ENCODE measurements around the gene FBXO36. TPM values are rescaled to one million over a fixed set of nuclear protein-coding genes. Genes with fewer than 3 reads are reported as not detected.

The FBXO36 gene
- total and polyA plus RNA-seq, 2 of the 13 experiments (the other 11 are each of a cell fraction or from before 2014, with no cell fraction given) = 2.8 TPM

DNA sequence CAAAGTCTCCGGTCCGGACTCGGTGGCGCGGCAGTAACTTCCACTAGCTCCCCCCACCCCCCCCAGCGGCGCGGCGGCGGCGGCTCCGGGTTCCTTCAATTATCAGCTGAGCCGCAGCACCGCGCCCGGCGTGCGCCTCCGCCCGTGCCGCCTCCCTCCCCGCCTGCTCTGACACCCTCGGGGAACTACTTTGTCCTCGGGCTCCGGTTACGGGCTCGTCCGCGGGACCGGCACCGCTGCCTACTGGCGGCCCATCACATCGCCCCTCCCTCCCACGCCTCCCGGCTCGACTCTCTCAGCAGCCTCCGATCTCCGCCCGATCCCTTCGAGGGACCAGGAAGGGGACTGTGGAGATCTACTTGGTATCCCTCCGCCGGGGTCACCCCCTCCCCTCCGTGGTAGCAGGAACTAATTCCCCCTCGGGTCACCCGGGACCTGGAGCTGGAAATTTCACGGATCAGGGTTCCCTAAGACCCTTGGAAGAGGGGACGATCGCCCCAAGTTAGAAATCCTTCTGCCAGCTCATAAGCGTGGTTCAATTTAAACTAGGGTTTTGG lies 333 bp upstream of the FBXO36 start, which contains the start of gene TRIP12 (continued):
- TF ChIP-seq, protein P1, sequence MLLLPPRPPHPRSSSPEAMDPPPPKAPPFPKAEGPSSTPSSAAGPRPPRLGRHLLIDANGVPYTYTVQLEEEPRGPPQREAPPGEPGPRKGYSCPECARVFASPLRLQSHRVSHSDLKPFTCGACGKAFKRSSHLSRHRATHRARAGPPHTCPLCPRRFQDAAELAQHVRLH (CRISPR knock-in tag; IDR thresholded peaks at IDR 0.05; ENCODE audit: borderline replicate concordance, low read depth) = peak; percentile 70; the same call in 1 of the 2 replicates
- TF ChIP-seq, protein P2, sequence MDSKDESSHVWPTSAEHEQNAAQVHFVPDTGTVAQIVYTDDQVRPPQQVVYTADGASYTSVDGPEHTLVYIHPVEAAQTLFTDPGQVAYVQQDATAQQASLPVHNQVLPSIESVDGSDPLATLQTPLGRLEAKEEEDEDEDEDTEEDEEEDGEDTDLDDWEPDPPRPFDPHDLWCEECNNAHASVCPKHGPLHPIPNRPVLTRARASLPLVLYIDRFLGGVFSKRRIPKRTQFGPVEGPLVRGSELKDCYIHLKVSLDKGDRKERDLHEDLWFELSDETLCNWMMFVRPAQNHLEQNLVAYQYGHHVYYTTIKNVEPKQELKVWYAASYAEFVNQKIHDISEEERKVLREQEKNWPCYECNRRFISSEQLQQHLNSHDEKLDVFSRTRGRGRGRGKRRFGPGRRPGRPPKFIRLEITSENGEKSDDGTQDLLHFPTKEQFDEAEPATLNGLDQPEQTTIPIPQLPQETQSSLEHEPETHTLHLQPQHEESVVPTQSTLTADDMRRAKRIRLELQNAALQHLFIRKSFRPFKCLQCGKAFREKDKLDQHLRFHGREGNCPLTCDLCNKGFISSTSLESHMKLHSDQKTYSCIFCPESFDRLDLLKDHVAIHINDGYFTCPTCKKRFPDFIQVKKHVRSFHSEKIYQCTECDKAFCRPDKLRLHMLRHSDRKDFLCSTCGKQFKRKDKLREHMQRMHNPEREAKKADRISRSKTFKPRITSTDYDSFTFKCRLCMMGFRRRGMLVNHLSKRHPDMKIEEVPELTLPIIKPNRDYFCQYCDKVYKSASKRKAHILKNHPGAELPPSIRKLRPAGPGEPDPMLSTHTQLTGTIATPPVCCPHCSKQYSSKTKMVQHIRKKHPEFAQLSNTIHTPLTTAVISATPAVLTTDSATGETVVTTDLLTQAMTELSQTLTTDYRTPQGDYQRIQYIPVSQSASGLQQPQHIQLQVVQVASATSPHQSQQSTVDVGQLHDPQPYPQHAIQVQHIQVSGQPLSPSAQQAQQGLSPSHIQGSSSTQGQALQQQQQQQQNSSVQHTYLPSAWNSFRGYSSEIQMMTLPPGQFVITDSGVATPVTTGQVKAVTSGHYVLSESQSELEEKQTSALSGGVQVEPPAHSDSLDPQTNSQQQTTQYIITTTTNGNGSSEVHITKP (CRISPR knock-in tag; IDR thresholded peaks at IDR 0.05; ENCODE audit: low read depth) = no peak
- TF ChIP-seq CREM (IDR thresholded peaks at IDR 0.05) (peak; percentile 61; the same call in 1 of the 2 replicates), CREM (CRISPR knock-in tag; IDR thresholded peaks at IDR 0.05) (peak; percentile 48; the same call in 1 of the 2 replicates), ZNF225 (CRISPR knock-in tag; IDR thresholded peaks at IDR 0.05) (no peak; the same call in 1 of the 2 replicates), ZNF260 (CRISPR knock-in tag; IDR thresholded peaks at IDR 0.05; ENCODE audit: borderline replicate concordance, low read depth) (no peak), SP140L (CRISPR knock-in tag; IDR thresholded peaks at IDR 0.05; ENCODE audit: borderline replicate concordance) (0 out of 2 replicates have a peak, but pooled peaks have one; percentile 16), JARID2 (CRISPR knock-in tag; IDR thresholded peaks at IDR 0.05; ENCODE audit: insufficient replicate concordance) (peak; percentile 80), CBX1 (IDR thresholded peaks at IDR 0.05; ENCODE audit: low read depth) (peak; percentile 84), KAT2B (IDR thresholded peaks at IDR 0.05; ENCODE audit: borderline replicate concordance, low read depth, low read length) (0 out of 2 replicates have a peak, but pooled peaks have one; percentile 4), ZNF589 (CRISPR knock-in tag; conservative IDR thresholded peaks at IDR 0.05) (peak; percentile 77)
- TF ChIP-seq, protein P3, sequence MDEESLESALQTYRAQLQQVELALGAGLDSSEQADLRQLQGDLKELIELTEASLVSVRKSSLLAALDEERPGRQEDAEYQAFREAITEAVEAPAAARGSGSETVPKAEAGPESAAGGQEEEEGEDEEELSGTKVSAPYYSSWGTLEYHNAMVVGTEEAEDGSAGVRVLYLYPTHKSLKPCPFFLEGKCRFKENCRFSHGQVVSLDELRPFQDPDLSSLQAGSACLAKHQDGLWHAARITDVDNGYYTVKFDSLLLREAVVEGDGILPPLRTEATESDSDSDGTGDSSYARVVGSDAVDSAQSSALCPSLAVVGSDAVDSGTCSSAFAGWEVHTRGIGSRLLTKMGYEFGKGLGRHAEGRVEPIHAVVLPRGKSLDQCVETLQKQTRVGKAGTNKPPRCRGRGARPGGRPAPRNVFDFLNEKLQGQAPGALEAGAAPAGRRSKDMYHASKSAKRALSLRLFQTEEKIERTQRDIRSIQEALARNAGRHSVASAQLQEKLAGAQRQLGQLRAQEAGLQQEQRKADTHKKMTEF (CRISPR knock-in tag; IDR thresholded peaks at IDR 0.05) = peak; percentile 91
- TF ChIP-seq, protein P4, sequence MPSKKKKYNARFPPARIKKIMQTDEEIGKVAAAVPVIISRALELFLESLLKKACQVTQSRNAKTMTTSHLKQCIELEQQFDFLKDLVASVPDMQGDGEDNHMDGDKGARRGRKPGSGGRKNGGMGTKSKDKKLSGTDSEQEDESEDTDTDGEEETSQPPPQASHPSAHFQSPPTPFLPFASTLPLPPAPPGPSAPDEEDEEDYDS (CRISPR knock-in tag; IDR thresholded peaks at IDR 0.05) = peak; percentile 50
- TF ChIP-seq, protein P5, sequence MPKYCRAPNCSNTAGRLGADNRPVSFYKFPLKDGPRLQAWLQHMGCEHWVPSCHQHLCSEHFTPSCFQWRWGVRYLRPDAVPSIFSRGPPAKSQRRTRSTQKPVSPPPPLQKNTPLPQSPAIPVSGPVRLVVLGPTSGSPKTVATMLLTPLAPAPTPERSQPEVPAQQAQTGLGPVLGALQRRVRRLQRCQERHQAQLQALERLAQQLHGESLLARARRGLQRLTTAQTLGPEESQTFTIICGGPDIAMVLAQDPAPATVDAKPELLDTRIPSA (CRISPR knock-in tag; IDR thresholded peaks at IDR 0.05; ENCODE audit: borderline replicate concordance) = peak; percentile 69; the same call in 1 of the 2 replicates
- TF ChIP-seq, protein P6, sequence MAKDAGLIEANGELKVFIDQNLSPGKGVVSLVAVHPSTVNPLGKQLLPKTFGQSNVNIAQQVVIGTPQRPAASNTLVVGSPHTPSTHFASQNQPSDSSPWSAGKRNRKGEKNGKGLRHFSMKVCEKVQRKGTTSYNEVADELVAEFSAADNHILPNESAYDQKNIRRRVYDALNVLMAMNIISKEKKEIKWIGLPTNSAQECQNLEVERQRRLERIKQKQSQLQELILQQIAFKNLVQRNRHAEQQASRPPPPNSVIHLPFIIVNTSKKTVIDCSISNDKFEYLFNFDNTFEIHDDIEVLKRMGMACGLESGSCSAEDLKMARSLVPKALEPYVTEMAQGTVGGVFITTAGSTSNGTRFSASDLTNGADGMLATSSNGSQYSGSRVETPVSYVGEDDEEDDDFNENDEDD (CRISPR knock-in tag; IDR thresholded peaks at IDR 0.05; ENCODE audit: borderline replicate concordance) = peak; percentile 46; the same call in 1 of the 2 replicates
- TF ChIP-seq, protein P7, sequence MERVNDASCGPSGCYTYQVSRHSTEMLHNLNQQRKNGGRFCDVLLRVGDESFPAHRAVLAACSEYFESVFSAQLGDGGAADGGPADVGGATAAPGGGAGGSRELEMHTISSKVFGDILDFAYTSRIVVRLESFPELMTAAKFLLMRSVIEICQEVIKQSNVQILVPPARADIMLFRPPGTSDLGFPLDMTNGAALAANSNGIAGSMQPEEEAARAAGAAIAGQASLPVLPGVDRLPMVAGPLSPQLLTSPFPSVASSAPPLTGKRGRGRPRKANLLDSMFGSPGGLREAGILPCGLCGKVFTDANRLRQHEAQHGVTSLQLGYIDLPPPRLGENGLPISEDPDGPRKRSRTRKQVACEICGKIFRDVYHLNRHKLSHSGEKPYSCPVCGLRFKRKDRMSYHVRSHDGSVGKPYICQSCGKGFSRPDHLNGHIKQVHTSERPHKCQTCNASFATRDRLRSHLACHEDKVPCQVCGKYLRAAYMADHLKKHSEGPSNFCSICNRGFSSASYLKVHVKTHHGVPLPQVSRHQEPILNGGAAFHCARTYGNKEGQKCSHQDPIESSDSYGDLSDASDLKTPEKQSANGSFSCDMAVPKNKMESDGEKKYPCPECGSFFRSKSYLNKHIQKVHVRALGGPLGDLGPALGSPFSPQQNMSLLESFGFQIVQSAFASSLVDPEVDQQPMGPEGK (CRISPR knock-in tag; IDR thresholded peaks at IDR 0.05) = peak; percentile 93
- TF ChIP-seq, protein P8, sequence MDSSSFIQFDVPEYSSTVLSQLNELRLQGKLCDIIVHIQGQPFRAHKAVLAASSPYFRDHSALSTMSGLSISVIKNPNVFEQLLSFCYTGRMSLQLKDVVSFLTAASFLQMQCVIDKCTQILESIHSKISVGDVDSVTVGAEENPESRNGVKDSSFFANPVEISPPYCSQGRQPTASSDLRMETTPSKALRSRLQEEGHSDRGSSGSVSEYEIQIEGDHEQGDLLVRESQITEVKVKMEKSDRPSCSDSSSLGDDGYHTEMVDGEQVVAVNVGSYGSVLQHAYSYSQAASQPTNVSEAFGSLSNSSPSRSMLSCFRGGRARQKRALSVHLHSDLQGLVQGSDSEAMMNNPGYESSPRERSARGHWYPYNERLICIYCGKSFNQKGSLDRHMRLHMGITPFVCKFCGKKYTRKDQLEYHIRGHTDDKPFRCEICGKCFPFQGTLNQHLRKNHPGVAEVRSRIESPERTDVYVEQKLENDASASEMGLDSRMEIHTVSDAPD (CRISPR knock-in tag; IDR thresholded peaks at IDR 0.05) = peak; percentile 63; the same call in 1 of the 2 replicates

All from HepG2 (cell line).